HG02840 (cell line): Measurements from ENCODE around the gene DNMBP.
A peak's percentile ranks its signal among the peaks of the same experiment; 100 is the strongest.
"Not testable (repeated sequence)": the region's sequence is repeated elsewhere in the genome, so short reads cannot be mapped to it uniquely, and the experiment has no call there.

Experiments used
- ATAC-seq: cut with Tn5 transposase; IDR thresholded peaks from one replicate; pipeline ENCODE4 v1.9.1; 2021; ENCODE audit warnings: mild to moderate bottlenecking, moderate library complexity, moderate number of reproducible peaks; ENCODE audit not compliant: unreplicated experiment, low FRiP score

Gene DNMBP

GRCh38 chr10:99958806-99959205, 50.9 kb downstream of the DNMBP start:
- no peak for ATAC-seq

GRCh38 chr10:99958302-99958701, 51.4 kb downstream of the DNMBP start:
- no peak for ATAC-seq

DNA sequence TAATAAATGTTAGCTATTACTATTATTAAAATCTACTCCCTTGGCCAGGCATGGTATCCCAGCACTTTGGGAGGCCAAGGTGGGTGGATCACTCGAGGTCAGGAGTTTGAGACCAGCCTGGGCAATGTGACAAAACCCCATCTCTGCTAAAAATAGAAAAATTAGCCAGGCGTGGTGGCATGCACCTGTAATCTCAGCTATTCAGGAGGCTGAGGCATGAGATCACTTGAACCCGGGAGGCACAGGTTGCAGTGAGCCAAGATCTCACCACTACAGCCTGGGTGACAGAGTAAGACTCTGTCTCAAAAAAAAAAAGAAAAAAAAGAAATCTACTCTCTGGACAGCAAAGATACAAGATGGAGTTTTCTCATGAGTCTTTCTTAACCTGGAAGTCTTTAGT, 56.2 kb downstream of the DNMBP start:
- ATAC-seq = not testable (repeated sequence)

DNA sequence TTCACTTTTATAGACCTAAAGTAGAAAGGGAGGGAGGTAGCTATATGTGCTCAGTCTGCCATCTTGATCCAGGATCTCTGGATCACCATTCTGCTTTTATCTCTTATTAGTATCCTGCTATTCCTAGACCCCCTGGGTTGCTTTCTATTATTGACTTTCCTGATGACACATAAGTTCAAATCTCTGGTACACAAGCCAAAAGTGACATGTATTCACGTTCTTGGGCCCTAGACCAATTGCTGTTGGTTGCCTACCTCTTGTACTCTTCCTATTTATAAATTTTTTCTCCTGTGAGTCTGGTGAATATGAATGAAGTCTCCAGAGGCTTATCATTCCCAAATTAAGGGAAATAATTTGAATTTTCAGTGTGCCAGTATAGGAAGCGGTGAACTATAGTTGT, 56.9 kb downstream of the DNMBP start:
- no peak for ATAC-seq

- ATAC-seq = not testable (repeated sequence)
These were observed 63.7 kb downstream of the DNMBP start for GRCh38 chr10:99946051-99946450.

DNA sequence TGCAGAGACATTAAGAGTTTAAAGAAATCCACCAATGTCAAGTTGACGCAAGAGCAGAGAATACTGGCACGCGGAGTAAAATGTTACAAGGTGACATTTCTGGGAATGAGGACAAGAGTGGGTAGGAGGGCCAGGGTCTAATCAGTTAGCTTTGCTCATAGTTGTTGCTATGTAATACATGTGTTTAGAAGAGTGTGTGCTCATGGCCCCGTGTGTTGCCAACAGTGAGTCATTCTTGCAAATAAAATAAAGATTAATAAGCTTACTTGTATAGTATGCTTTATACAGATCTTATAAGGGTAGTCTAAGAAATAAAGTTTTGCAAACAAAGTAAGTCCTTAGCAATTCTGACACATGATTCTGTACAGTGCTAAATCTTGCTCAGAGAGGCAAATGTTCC, 64.5 kb downstream of the DNMBP start:
- no peak for ATAC-seq

GRCh38 chr10:99944860-99945259, 64.9 kb downstream of the DNMBP start:
- ATAC-seq = no peak

DNA sequence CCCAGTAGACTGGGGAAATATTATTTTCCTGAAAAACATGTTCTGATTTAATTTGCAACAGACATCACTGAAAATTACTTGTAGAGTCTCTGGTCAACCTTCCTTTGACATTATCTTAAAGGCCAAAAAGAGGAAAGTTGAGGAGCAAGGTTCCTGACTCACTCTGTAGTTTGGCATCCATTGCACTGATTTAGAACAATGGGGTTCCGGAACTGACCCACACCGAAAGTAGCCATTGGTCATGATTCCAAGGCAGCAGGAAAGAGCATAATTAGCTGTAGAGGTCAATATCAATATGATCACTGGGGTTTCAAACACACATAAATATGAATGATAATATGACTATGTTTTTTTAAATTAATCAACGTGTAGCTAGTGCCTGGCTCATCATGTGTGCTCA, 65.8 kb downstream of the DNMBP start:
- ATAC-seq = no peak

- ATAC-seq = no peak
These were observed 67.6 kb downstream of the DNMBP start for GRCh38 chr10:99941942-99942820.

GRCh38 chr10:99938563-99938962, 71.2 kb downstream of the DNMBP start:
- ATAC-seq = peak; percentile 79

DNA sequence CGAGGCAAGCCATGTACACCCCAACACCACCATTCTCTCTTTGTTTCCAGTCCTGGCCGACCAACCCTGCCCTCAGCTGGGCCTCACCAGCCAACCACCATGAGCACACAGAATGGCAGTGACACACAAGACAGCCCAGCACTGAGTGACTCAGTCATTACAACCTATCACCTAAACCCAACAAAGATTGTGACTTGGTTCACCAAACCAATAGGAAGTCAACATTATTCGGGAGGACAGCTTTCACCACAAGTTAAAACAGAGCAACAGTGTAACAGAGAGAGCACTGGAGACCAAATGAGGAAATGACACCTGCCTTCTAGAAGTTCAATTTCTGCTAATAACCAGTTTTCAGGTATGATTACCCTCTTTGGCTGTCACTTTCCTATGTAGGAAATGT, 72.1 kb downstream of the DNMBP start:
- no peak for ATAC-seq

DNA sequence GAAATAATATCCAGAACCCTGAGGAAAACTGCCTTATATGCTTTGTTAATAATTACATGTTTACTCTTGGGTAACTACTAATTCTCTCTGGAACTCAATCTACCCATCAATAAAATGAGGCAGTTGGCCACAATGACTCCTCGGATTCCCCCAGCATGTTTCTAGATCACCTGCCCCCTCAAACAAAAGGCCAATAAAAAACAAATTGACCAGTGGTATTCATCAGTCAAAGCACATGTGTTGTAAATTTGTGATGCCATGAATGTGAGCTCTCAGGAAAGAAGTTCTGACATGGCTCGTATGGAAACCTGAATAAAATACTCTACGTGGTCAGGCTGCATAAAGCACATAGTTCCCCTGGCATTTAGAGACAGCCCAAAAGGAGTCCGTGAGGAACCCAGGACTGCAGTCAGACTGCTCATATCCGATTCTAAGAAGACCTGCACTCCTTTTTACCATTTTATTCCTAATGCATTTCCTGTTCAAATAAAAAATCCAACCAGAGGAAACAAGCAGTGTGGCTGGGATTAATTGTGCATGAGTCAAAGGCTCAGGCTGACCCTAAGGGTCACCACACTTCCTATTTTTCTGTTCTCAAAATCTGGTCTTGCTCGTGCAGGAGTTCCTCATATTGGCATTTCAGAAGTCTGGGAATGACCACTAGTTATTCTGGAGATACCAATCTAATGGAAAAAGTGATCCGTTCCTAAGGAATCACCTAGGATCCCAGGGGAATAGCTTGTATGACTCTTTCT, 77.4 kb downstream of the DNMBP start:
- not testable (repeated sequence) for ATAC-seq

- no peak for ATAC-seq
These were observed 78.8 kb downstream of the DNMBP start for GRCh38 chr10:99930731-99931550.

- no peak for ATAC-seq
These were observed 80.4 kb downstream of the DNMBP start for GRCh38 chr10:99929360-99929759.

DNA sequence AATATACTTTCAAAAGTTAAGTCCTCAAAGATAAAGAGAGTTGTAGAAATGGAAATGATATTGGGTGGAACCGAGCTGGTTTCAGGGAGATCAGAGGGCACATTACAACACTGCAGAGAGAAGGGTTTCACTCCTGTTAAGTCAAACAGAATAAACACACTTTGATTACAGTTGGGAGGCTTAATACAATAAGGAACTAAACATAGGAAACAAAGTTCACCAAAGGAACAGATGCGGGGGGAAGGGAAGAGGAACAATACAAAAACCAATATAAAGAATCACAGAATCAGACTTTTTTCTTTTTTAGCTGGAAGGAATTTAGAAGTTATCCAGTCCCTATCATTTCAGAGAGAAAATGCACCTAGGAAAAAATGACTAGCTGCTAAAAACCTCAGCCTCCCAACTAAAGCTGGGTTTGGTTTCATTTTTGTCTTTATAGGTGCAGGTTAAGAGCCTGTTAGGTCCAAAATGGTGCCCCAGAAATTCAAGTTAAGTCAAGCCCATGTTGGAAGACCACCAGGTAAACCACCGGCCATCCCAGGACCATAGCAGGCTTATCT, 81.9 kb downstream of the DNMBP start:
- ATAC-seq = no peak

DNA sequence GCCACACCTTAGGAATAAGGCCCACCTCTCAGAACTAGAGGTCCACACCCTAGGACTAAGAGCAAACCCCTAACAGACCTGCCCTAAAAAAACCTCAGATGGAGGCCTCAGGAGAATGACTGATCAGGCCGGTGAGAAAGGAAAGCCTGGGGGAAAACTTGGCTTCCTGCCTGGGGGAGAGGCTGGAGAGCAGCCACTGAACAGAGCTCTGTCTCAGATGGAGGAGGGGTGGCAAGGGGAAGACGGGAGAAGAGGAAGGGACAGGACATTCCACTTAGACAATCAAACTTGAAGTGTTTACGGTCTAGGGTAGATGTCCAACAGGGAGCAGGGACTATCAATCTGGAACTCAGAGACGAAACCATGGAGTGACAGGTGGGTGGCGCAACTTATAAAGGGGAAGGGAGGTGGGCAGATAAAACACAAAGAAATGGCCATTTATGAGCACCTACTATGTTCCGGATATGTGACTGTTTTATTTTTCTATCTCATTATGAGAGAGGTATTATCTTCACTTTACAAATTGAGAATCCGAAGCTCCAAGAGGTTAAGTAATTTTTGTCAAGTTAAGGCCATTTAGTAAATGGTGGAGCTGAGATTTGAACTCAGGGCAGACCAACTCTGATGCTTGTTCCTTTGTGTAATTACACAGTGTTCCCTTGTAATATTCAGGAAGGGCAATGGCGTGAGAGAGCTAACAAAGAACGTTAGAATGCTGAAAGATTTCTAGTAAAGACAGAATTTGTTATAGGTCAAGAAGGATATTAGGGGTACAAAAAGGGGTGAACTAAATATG, 82.6 kb downstream of the DNMBP start:
- ATAC-seq = no peak

DNA sequence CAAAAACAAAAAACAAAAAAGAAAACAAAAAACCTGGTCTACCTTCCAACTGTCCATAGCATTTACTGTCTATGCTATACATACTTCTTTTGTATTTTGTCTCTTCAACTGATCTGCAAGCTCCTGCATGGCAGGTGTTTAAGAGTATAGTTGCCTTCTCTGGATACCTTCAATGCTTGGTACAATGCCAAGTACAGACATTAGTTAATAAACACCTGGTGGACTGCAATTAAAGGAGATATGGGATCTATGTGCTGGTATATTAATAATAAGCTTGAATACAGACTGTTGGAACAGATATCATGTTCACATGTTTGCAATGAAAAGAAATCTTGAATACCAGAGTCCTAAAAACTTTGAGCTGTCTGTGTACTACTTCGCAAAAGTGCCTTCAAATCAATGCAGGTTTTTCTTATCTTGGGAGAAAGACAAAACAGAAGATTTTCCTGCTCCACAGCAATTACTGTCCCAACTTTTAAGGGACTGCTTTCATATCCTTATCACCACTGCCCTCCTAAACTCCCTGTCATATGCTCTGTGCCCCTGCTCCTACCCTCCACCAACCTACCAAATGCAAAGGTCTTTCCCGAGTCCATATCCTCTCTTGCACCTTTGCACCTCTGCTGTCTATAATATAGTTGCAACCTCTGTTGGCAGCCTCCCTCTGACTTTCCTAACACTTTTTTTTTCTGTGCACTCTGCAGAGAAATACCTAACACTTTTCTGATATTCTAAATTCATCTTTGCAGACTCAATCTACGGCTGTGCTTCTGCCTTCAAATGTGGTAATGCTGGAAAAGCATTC, 85.1 kb downstream of the DNMBP start:
- ATAC-seq = no peak

DNA sequence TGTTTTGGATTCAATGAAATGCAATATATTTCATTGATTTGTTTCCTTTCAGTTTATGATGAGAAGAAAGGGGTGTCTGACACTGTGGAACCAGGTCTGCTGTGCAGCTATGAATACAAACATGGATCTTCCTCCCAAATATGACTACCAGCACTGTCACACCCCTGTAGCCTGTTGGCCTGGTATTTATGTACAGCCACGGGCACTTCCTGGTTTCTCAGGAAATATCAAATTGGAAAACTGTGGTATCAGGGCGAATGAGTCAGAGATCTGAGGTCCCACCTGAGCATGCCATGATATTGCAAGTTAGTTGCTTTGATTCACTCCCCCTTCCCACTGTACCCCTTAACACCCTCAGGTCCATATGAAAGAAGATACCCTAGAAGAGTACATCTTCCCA, 87.8 kb downstream of the DNMBP start:
- ATAC-seq = no peak

- no peak for ATAC-seq
These were observed 88.8 kb downstream of the DNMBP start for GRCh38 chr10:99920901-99921300.
